Panc1 (cell line): ENCODE measurements around the gene SAMD4A.

Experiments used
- POLR2AphosphoS5 ChIP-seq: IDR thresholded peaks from 2 replicates; pipeline ENCODE4 v1.6.1; 2012; ENCODE audit warnings: mild to moderate bottlenecking, low read depth, low read length, moderate library complexity
- TF ChIP-seq, protein P1 (sequence below): fragments of 450-650 bp; IDR thresholded peaks from 2 replicates; pipeline ENCODE4 v1.5.1; 2017; ENCODE audit warnings: mild to moderate bottlenecking

DNA sequence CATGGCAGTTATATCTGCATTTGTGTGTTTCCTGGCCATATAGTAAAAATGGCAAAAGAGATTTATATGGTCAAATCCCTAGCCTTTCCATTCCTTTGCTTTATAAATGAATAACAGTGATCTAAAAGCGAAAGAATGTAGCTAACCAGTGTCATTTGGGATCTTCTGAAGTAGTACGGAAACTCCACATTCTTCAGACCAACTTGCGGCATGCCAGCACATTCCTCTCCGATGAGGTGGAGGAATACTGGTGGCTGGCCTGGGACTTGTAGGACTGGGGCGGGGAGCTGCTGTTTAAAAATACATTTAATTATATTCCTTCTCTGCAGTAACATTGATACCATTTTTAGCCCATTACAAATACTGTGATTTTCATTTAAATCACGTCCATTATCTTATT is 85.3 kb downstream of the SAMD4A start:
- TF ChIP-seq, protein P1, sequence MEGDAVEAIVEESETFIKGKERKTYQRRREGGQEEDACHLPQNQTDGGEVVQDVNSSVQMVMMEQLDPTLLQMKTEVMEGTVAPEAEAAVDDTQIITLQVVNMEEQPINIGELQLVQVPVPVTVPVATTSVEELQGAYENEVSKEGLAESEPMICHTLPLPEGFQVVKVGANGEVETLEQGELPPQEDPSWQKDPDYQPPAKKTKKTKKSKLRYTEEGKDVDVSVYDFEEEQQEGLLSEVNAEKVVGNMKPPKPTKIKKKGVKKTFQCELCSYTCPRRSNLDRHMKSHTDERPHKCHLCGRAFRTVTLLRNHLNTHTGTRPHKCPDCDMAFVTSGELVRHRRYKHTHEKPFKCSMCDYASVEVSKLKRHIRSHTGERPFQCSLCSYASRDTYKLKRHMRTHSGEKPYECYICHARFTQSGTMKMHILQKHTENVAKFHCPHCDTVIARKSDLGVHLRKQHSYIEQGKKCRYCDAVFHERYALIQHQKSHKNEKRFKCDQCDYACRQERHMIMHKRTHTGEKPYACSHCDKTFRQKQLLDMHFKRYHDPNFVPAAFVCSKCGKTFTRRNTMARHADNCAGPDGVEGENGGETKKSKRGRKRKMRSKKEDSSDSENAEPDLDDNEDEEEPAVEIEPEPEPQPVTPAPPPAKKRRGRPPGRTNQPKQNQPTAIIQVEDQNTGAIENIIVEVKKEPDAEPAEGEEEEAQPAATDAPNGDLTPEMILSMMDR = no peak
- 0 out of 2 replicates have a peak, but pooled peaks have one; percentile 29 for TF ChIP-seq POLR2AphosphoS5
